DMS53 treated with DMSO at 0.1 percent for 48 hours (cell line): ENCODE results near the gene MAP2K2.
"Not testable (repeated sequence)": the region's sequence is repeated elsewhere in the genome, so short reads cannot be mapped to it uniquely, and the experiment has no call there.

ENCODE experiments used
- DNase-seq: peaks from one replicate; lab custom pipeline; 2025; ENCODE audit not compliant: unreplicated experiment; lab: John Stamatoyannopoulos, UW

Gene MAP2K2

DNA sequence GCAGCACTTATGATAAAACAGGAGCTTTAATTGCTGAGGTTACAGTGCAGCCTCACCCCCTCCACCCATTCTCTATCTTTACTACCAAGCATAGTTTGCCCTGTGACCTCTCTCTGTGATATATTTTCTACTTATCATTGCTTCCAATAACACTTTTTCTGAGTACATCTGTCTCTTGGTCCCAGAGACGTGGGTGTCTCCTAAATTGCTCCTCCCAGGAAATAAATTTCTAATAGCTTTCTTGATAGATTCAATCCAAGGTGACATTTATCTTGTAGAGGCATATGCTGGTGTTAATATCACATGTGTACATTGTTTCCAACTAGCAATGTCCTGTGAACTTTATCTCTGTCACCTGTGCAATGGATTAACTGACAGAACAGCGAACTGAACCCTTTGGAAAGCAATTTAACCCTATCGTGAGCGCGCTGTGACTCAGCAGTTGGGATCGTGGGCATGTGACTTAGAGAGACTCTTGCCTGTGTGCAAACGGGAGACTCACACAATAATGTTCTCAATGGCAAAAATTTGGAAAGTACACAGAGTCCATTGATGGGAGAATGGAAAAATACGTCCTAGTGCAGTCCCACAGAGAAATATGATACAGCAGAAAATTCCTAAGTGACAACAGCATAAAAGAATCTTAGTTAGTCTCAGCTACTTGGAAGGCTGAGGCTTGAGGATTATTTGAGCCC lies 7.0 kb upstream of the MAP2K2 start:
- no peak for DNase-seq

DNA sequence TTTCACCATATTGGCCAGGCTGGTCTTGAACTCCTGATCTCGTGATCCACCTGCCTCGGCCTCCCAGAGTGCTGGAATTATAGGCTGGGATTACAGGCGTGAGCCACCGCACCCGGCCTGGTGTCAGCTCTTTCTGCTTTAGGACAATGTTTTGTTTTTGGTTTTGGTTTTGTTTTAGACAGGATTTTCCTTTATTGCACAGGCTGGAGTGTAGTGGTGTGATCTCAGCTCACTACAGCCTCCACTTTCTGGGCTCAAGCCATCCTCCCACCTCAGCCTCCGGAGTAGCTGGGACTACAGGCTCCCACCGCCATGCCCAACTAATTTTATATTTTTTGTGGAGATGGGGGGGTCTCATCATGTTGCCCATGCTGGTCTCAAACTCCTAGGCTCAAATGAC lies 5.1 kb upstream of the MAP2K2 start:
- DNase-seq: not testable (repeated sequence)

DNA sequence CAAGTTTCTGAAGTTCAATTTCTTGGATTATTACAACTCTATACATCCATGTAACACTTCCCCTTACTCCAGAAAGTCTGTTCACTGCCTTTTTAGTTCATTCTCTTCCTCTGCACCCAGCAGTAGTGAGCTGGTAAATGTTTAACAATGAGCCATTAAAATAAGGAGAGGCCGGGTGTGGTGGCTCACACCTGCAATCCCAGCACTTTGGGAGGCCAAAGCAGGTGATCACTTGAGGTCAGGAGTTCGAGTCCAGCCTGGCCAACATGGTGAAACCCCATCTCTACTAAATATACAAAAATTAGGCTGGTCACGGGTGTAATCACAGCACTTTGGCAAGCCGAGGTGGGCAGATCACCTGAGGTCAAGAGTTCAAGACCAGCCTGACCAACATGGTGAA lies 3.4 kb upstream of the MAP2K2 start:
- DNase-seq: not testable (repeated sequence)

DNA sequence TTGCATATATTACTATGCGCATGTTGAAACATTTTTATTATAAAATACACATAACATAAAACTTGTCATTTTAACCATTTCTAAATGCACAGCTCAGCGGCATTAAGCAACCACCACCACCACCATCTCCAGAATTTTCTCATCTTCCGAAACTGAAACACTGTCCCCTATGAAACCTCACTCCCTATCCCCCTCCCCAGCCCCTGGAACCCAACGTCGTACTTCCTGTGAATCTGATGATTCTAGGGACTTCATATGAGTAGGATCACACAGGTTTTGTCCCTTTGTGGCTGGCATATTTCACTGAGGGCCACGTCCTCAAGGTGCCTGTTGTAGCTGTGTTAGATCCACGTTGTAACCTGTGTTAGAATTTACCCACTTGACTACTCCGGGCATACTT lies 716 bp upstream of the MAP2K2 start:
- DNase-seq: no peak

DNA sequence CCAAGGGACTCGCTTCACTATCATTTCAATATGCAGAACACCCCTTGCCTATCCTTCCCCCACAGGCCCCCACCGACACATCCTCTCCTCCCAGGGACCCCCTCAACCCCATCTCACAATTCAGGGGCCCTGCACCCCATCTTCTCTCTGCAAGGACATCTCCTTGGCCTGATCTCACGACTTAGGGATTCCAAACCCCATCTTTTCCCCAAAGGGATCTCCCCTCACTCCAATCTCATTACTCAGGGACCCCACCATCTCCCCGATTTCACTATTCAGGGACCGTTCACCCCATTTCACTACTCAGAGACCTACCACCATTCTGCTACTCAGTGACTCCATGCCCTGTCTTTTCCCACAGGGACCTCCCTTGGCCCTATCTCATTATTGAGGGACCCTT lies 1.4 kb downstream of the MAP2K2 start:
- no peak for DNase-seq

DNA sequence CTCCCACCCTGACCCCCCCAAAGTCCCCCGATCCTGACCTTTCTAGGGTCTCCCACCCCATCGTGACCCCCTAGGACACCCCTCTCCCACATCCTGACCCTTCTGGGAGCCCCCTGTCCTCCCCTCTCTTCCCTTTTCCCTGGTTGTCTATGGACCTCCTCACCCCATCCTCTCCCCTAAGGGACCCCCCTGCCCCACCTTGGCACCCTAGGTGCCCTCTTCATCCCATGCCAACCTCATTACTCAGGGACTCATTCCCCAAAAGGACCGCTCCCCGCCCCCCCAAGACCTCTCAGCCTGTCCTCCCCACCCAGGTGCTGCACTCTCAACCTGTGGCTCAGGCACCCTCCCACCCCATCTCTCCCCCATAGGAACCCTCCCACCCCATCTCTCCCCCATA lies 2.1 kb downstream of the MAP2K2 start:
- no peak for DNase-seq

DNA sequence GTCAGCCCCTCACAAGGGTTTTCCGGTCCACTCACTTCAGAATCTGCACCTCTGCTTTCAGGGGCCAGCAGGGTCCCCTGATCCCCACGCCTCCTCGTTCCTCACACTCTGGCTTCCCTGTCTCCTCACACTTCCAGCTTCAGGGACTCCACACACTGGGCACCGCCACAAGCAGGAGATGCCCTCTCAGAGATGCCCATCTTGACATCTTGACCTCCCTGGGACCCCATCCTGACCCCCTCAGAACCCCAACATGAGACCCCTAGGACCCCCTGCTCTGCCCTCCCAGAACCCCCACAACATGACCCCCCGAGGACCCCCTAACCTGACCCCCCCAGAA lies 2.7 kb downstream of the MAP2K2 start:
- no peak for DNase-seq

DNA sequence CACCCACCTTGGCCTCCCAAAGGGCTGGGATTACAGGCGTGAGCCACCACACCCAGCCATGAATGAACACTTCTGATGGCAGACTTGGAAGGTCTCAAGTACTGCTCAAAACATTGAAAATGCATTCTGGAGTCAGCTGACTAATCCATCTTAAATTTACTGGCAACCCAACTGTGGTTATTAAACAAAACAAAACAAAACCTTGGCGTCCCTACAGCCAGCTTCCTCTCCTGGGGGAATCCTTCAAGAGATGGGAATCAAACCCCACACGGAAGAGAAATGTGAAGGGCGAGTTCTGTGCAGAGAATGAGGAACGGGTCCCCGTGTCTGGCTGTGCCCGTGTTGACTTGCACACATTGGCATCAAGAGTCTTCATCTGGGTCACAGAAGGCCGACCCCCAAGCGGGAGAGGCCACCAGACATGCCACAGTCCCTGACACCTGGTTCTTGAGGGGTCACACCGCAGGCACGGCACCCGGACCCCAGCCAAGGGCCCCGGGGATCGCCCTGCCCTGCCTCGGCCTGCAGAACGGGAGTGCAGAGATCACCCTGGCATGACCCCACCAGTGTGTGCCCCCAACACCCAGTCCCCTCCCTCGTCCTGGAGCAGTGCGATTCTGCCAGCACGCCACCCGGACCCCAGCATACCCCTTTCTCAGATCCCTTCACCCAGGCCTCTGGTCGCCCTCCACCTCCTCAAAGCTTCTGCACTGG lies 3.2 kb downstream of the MAP2K2 start:
- DNase-seq: no peak

DNA sequence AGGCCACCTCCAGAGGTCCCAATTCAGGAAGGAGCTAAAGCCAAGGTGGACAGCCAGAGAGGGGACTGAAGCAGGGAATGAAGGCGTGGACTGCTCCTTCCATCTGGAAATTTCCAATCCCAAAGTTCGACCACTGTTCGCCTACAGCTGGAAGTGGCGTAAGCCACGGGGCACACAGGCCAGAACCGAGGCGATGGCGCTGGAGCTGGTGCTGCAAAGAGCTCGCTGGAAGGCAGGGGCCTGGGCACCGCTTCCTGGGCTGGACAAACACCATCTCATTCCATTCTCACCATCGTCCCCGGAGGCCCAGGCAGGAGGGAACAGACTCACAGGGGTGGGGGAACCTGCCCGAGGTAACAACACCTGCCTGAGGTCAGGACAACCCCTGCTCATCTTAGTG lies 4.2 kb downstream of the MAP2K2 start:
- no peak for DNase-seq

DNA sequence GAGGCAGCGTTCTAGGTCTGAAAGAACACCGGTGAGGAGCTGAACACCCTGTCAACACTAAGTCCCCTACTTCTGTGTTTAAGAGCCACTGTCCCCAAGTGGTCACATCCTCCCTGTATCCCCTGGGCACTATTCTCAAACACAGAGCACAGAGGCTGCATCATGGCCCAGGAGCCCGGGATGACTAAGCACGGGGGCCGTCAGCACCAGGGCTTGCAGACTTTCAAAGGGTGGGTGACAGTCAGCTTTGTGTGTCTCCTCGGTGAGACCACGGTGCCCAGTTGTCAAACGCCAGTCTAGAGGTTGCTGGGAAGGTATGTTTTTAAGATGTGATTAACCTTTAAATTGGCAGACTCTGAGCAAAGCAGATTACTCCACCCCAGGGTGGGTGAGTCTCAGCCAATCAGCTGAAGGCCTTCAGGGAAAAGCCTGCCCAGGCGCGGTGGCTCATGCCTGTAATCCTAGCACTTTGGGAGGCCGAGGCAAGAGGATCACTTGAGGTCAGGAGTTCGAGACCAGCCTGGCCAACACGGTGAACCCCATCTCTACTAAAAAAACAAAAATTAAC lies 8.0 kb downstream of the MAP2K2 start:
- DNase-seq: no peak

DNA sequence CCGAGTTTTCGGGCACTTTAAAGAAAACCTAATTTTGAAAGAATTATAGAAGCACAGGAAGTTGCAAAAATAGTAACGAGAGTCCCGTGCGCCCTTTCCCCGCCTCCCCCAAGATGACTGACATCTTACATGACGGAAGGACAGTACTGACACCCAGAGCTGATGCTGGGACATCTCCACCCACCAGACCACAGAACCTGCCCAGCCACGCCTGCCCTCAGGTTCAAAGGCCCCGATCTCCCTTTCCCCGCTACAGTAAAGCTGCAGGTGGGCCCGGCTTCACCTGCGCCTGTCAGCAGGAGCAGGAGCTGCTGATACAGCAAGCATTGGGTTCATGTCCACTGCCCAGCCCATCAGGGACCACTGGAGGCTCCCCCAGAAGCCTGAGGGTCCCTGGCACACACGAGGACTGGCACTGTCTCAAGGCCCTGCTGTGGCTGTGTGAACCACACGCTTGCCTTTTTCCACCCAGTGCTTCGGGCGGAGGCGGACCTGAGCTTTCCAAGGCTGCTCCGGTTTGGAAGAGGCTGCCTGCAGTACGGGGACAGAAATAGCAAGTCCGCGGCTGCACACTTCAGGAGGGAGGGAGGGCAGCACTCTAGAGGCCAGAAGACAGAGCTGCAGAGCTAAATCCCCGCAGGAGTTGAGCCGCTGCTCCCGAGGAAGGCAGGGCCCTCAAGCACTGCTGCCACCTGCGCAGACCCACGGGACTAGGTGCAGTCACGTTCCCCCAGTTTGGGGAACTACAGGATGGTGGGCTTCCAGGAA lies 8.7 kb downstream of the MAP2K2 start:
- no peak for DNase-seq

DNA sequence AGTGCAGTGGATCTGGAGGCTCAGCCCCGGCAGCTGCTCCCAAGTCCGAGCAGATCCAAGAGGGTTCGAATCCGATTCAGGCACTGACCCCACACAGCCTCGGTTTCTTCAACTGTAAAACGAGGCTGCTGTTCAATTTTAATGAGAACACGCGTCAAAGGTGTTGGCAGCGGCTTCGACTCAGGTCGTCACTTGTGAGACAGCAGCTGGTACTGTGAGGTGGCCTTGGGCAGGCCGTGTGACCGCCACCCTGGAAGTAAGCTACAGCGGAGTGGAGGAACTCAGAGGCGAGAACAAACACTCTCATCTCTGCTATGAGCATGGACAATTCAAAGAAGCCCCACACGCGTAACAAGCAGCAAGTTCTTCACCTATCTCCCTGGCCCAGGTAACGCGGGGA lies 9.7 kb downstream of the MAP2K2 start:
- DNase-seq: no peak

DNA sequence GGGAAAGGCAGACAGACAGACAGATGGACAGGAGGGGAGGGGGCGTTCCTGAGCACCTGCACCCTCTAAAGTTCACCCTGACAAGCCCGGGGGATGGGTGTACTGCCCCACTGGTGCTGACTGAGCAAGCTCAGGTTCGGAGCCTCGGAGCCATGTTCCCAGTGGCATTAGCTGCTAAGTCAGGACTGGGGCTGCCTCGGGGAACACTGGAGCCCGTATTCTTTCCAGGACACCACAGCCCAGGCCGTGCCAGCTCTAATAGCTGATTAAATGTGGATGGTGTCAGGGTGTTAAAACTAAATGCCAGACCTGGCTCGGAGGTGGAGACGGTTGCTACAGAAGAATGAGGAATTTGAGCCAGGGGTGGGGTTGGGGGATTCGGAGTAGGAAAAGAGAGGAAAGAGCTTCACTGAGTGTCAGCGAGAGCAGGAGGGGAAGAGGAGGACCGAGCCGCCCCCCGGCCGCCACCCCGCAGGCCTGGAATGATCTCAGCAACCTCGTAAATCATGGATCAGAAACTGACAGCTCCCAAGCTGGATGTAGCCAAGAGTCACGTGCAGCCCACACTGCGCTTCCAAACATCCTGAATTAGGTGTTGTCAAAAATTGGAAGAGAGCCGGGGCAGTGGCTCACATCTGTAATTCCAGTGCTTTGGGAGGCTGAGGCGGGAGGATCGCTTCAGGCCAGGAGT lies 10.4 kb downstream of the MAP2K2 start:
- DNase-seq: no peak

DNA sequence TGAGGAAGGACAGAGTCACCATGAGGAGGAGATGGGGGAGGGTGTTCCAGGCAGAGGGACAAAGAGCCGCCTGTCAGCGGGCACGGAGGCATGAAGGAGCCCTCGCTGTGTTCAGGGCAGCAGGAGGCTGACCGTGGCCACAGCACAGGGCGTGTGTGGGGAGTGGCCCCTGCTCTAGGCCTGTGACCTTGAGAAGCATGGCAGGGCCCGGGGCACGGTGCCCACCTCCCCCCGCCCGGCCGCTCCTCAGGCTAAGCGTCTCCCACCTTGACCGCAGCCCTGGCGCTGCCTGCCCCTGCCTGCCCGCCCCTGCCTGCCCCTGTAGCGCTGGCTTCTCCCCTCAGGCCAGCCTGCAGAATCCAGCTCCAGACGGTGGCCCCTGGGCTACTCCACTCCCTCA lies 11.6 kb downstream of the MAP2K2 start:
- DNase-seq: no peak

DNA sequence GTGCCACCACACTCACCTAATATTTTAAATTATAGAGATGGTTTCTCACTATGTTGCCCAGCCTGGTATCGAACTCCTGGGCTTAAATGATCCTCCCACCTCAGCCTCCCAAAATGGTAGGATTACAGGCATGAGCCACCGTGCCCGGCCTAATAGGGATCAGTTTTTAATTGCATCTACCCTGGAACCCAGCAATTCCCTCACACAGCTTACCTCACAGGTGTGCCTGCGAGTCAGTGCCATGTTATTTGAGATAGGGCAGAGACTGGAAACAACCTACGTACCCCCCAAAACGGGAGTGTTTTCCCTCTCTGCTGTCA lies 14.3 kb downstream of the MAP2K2 start:
- DNase-seq: no peak

DNA sequence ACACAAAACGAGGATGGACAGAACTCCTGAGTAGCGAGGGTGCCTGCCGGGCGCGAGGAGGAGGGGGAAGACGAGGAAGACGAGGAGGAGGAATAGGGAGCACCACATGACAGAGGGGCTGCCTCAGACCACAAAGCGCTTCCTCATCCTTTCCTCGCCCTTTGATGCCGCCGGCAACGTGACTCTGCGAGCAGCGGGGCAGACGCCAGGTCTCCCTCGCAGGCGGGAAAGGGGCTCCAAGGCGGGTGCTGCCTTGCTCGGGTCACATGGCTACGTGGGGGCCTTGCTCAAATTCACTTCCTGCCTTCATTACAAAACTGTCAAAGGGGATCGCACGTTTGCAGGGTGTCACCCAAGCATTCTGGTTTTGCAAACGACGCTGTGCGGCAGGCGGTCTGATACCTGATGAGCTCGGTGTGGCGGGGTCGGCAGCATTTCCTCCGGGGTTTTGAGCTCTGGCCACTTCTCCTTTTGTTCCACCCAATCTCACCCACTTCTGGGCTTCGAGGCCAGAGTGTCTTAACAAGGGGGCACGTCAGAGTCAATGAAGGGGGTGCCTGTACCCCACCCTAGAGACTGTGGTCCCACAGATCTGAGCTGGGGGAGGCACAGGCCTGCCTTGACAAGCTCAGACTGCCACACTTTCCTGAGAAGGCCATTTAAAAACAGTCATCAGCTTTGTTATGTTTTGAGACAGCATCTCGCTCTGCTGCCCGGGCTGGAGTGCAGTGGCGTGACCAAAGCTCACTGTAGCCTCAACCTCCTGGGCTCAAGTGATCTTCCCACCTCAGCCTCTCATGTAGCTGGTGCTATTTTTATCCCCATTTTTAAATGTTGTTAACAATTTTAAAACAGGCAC lies 14.9 kb downstream of the MAP2K2 start:
- no peak for DNase-seq

DNA sequence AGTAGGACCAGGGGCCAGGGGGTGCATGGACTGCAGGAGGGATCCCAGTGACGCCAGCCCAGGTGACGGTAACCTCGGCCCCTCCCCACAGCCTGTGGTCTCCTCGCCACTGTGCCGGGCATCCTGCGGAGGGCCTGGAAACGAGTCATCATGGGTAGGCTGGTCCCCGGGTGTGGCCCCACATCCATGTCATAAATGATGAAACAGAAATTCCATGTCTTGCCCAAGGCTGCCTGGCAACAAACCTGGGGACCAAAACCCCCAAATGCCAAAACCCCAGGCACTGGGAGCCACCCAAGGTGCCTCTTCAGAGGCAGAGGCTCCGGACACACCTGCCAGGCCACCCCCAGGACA lies 20.9 kb downstream of the MAP2K2 start:
- no peak for DNase-seq

DNA sequence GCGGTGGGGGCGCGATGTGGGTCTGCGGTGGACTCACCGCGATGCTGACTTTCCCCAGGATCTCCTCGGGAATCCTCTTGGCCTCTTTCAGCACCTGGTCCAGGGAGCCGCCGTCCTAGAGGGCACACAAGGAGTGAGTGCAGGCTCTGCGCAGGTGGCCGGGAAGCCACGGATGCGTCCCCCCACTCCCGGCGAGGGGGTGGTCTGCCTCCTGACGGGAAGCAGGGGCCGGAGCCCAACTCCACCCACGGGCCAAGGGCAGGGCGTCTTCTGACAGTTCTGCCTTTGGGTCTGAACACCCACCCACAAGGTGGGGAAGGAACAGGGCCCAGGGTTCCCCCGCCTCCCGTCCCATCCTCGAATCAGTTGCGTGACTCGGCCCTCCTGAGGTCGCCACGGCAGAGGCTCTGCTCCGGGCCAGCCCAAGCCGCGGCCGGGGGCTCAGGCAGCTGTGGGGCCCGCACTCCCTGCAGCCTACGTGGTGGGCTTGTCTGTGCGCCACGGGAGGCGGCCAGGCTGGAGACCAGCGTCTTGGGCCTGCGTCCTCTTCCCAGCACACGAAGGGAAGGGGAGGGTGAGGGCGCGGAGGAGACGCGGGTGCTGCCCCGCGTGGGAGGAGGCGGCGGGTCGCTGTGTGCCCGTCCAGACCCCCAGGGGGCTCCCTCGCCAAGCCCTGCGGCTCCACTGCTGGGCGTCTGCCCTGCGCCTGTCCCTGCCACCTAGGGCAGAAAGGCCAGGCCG lies 21.4 kb downstream of the MAP2K2 start:
- no peak for DNase-seq

DNA sequence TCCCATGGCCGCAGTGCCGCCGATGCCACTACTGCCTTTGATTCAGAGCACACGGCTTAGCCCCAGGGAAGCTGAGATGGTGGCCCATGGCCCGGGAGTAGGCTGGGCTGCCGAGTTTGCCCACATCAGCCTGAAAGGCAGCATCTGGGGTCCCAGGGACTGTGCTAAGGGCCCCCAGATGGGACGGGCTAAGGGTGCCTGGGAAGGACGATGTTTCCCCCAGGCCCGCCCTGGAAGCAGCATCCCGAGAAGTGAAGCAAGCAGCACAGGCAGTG lies 22.5 kb downstream of the MAP2K2 start:
- no peak for DNase-seq
